ENCODE measurements around the gene PIP4K2B. TPM values are rescaled to one million over a fixed set of nuclear protein-coding genes. Genes with fewer than 3 reads are reported as not detected.
"Not testable (repeated sequence)": the region's sequence is repeated elsewhere in the genome, so short reads cannot be mapped to it uniquely, and the experiment has no call there.

The PIP4K2B gene
- polyA plus RNA-seq, 1 donor: 72.5 TPM

GRCh38 chr17:38728290-38728831 lies 71.0 kb downstream of the PIP4K2B start:
- DNase-seq: no peak

- no peak for DNase-seq
Measured at GRCh38 chr17:38727736-38728135, 71.6 kb downstream of the PIP4K2B start.

GRCh38 chr17:38726145-38726544 lies 73.2 kb downstream of the PIP4K2B start:
- not testable (repeated sequence) for DNase-seq

GRCh38 chr17:38725066-38725465 lies 74.3 kb downstream of the PIP4K2B start:
- DNase-seq: no peak

- DNase-seq: no peak
Measured at GRCh38 chr17:38724337-38724988, 74.9 kb downstream of the PIP4K2B start.

GRCh38 chr17:38721802-38722201 lies 77.6 kb downstream of the PIP4K2B start:
- DNase-seq: no peak

GRCh38 chr17:38720941-38721340 lies 78.4 kb downstream of the PIP4K2B start:
- no peak for DNase-seq

GRCh38 chr17:38719943-38720641 lies 79.3 kb downstream of the PIP4K2B start:
- DNase-seq: no peak

- no peak for DNase-seq
Measured at GRCh38 chr17:38719289-38719942, 79.9 kb downstream of the PIP4K2B start.

GRCh38 chr17:38717139-38717745 lies 82.1 kb downstream of the PIP4K2B start:
- DNase-seq: no peak

- DNase-seq: no peak
Measured at GRCh38 chr17:38716368-38717005, 82.9 kb downstream of the PIP4K2B start.

Other genes with a start within 250 kb of the PIP4K2B start
- 1.2 TPM for gene SRCIN1, start 193.6 kb downstream of the PIP4K2B start, polyA plus RNA-seq (ENCODE audit: insufficient read length)
- 0.48 TPM for gene EPOP, start 124.6 kb downstream of the PIP4K2B start, polyA plus RNA-seq (ENCODE audit: insufficient read length)
- 81.8 TPM for gene MLLT6, start 94.3 kb downstream of the PIP4K2B start, polyA plus RNA-seq (ENCODE audit: insufficient read length)
- gene CISD3, start 69.2 kb downstream of the PIP4K2B start, polyA plus RNA-seq (ENCODE audit: insufficient read length): 16.8 TPM
- 32.7 TPM for gene PCGF2, start 51.2 kb downstream of the PIP4K2B start, polyA plus RNA-seq (ENCODE audit: insufficient read length)
- gene PSMB3, start 46.8 kb downstream of the PIP4K2B start, polyA plus RNA-seq (ENCODE audit: insufficient read length): 67.5 TPM
- gene CWC25, start 25.8 kb upstream of the PIP4K2B start, polyA plus RNA-seq (ENCODE audit: insufficient read length): 14.9 TPM
- 2,574 TPM for gene RPL23, start 54.2 kb upstream of the PIP4K2B start, polyA plus RNA-seq (ENCODE audit: insufficient read length)
- 74.6 TPM for gene LASP1, start 70.5 kb upstream of the PIP4K2B start, polyA plus RNA-seq (ENCODE audit: insufficient read length)
- gene FBXO47, start 167.8 kb upstream of the PIP4K2B start, polyA plus RNA-seq (ENCODE audit: insufficient read length): not detected